GM23338 (cell line): ENCODE results near the gene BCL2L14. TPM values are rescaled to one million over a fixed set of nuclear protein-coding genes. Genes with fewer than 3 reads are reported as not detected.

Experiments used
- ATAC-seq: fragments of 200-7000 bp; cut with Tn5 transposase; 3 replicates; pipeline ENCODE4 v1.9.1; 2020
- DNase-seq: peaks from one replicate; pipeline ENCODE4 v3.0.0-alpha.2; 2015; ENCODE audit warnings: low spot score
- H2AFZ ChIP-seq: fragments of 200-600 bp; sonication (generic); 2 replicates; pipeline ENCODE4 v1.8.0; 2016; ENCODE audit warnings: antibody characterized with exemption, mild to moderate bottlenecking, moderate library complexity
- H3F3A ChIP-seq: fragments of 200-600 bp; sonication (generic); replicated peaks from 2 replicates; pipeline ENCODE4 v1.8.0; 2017; ENCODE audit warnings: antibody characterized with exemption, mixed run types, low read depth
- H3K27ac ChIP-seq: fragments of 200-600 bp; sonication (generic); 2 replicates; pipeline ENCODE4 v1.6.1; 2016; ENCODE audit warnings: low read depth
- H3K27me3 ChIP-seq: fragments of 200-600 bp; sonication (generic); 2 replicates; pipeline ENCODE4 v1.8.0; 2016; ENCODE audit warnings: mild to moderate bottlenecking, mixed run types, moderate library complexity; ENCODE audit not compliant: insufficient read depth
- H3K36me3 ChIP-seq: fragments of 200-600 bp; sonication (generic); 2 replicates; pipeline ENCODE4 v1.8.0; 2016; ENCODE audit warnings: mild to moderate bottlenecking; ENCODE audit not compliant: insufficient read depth
- H3K4me1 ChIP-seq: fragments of 200-600 bp; sonication (generic); 2 replicates; pipeline ENCODE4 v1.8.0; 2016; ENCODE audit warnings: mild to moderate bottlenecking, moderate library complexity; ENCODE audit not compliant: insufficient read depth
- H3K4me2 ChIP-seq: fragments of 200-600 bp; sonication (generic); 2 replicates; pipeline ENCODE4 v1.7.1; 2017; ENCODE audit warnings: mixed run types
- H3K4me3 ChIP-seq: fragments of 200-600 bp; sonication (generic); 2 replicates; pipeline ENCODE4 v1.6.1; 2016; ENCODE audit warnings: mixed run types
- H3K79me2 ChIP-seq: fragments of 200-600 bp; sonication (generic); replicated peaks from 2 replicates; pipeline ENCODE4 v1.8.0; 2017; ENCODE audit warnings: mild to moderate bottlenecking; ENCODE audit not compliant: insufficient read depth
- H3K9me2 ChIP-seq: fragments of 200-600 bp; sonication (generic); 2 replicates; pipeline ENCODE4 v1.8.0; 2017; ENCODE audit not compliant: insufficient read depth
- H4K20me1 ChIP-seq: fragments of 200-600 bp; sonication (generic); replicated peaks from 2 replicates; pipeline ENCODE4 v1.8.0; 2017; ENCODE audit warnings: mild to moderate bottlenecking; ENCODE audit not compliant: insufficient read depth
- H3K27ac Mint-ChIP-seq: 2 replicates; pipeline ENCODE4 v1.8.0; 2020; ENCODE audit warnings: inconsistent platforms, mild to moderate bottlenecking, moderate library complexity, mixed read lengths
- H3K27me3 Mint-ChIP-seq: 3 replicates; pipeline ENCODE4 v1.8.0; 2022; ENCODE audit warnings: low read depth, mild to moderate bottlenecking, moderate library complexity, mixed read lengths, inconsistent platforms; ENCODE audit not compliant: insufficient read depth, poor library complexity
- H3K36me3 Mint-ChIP-seq: 3 replicates; pipeline ENCODE4 v1.8.0; 2021; ENCODE audit warnings: low read depth, mild to moderate bottlenecking, inconsistent platforms, moderate library complexity, mixed read lengths
- H3K4me1 Mint-ChIP-seq: 3 replicates; pipeline ENCODE4 v1.8.0; 2020; ENCODE audit warnings: mild to moderate bottlenecking, inconsistent platforms, mixed read lengths
- H3K4me3 Mint-ChIP-seq: 3 replicates; pipeline ENCODE4 v1.8.0; 2021; ENCODE audit warnings: moderate library complexity, mild to moderate bottlenecking, inconsistent platforms, mixed read lengths
- H3K9me3 Mint-ChIP-seq: 3 replicates; pipeline ENCODE4 v1.8.0; 2020; ENCODE audit warnings: moderate library complexity, mild to moderate bottlenecking, inconsistent platforms, mixed read lengths
- CREB1 ChIP-seq: fragments of 250-450 bp; sonication (Bioruptor Pico); IDR thresholded peaks from 2 replicates; pipeline ENCODE4 v1.5.0; 2020; ENCODE audit warnings: low read depth, mild to moderate bottlenecking, moderate library complexity
- CTCF ChIP-seq, 2 experiments: fragments of 200-600 bp in 1 of 2; sonication (generic) in 1 of 2; conservative IDR thresholded peaks; 2 replicates each; pipeline versions ENCODE4 v1.5.1 to v1.6.1; 2016 to 2017; ENCODE audit warnings: antibody characterized with exemption in 2 of 2, low read depth in 2 of 2, mild to moderate bottlenecking in 2 of 2, moderate library complexity in 1 of 2
- ETS1 ChIP-seq: IDR thresholded peaks from 2 replicates; pipeline ENCODE4 v1.6.1; 2016; ENCODE audit warnings: antibody characterized with exemption
- EZH2 ChIP-seq: fragments of 200-600 bp; sonication (generic); IDR thresholded peaks from one replicate; pipeline ENCODE4 v1.8.0; 2017; ENCODE audit warnings: antibody characterized with exemption, mild to moderate bottlenecking, low read depth; ENCODE audit not compliant: unreplicated experiment
- EZH2phosphoT487 ChIP-seq: fragments of 200-600 bp; sonication (generic); IDR thresholded peaks from one replicate; pipeline ENCODE4 v1.8.1; 2018; ENCODE audit warnings: antibody characterized with exemption; ENCODE audit not compliant: unreplicated experiment
- NANOG ChIP-seq: IDR thresholded peaks from 2 replicates; pipeline ENCODE4 v1.6.1; 2016; ENCODE audit warnings: antibody characterized with exemption, borderline replicate concordance
- POLR2AphosphoS5 ChIP-seq: IDR thresholded peaks from 2 replicates; pipeline ENCODE4 v1.6.1; 2016; ENCODE audit warnings: antibody characterized with exemption, low read depth
- STAT1 ChIP-seq: IDR thresholded peaks from one replicate; pipeline ENCODE4 v1.6.1; 2016; ENCODE audit warnings: antibody characterized with exemption; ENCODE audit not compliant: unreplicated experiment
- ZNF331 ChIP-seq: fragments of 250-450 bp; sonication (Bioruptor Pico); IDR thresholded peaks from 2 replicates; pipeline ENCODE4 v1.5.0; 2020; ENCODE audit warnings: low read depth, mild to moderate bottlenecking, moderate library complexity
- ZNF462 ChIP-seq: fragments of 250-450 bp; sonication (Bioruptor Pico); IDR thresholded peaks from 2 replicates; pipeline ENCODE4 v1.5.0; 2020; ENCODE audit warnings: mild to moderate bottlenecking, moderate library complexity
- polyA plus RNA-seq: library from polyadenylated mRNA; unstranded; fragments of >200 nt; fragmentation: Nextera tagmentation; extraction: Ambion mirVana; gene quantifications from 2 replicates; pipeline ENCODE4 v1.2.1, GENCODE V29; 2016
- total RNA-seq: library from RNA; depleted of rRNA; stranded (reverse); fragments of >200 nt; shearing (Covaris generic); gene quantifications from 2 replicates; pipeline ENCODE4 v1.2.3, GENCODE V29; 2014

The BCL2L14 gene
- total and polyA plus RNA-seq, 2 experiments from 2014 or later = 2.1 to 2.7 TPM

- no peak for TF ChIP-seq ZNF462
- TF ChIP-seq POLR2AphosphoS5 = no peak
- no peak for TF ChIP-seq EZH2
- no peak for TF ChIP-seq CREB1
- TF ChIP-seq ETS1 = no peak
These were observed 41.1 kb upstream of the BCL2L14 start (continued) for GRCh38 chr12:12029653-12030052.

- Histone ChIP-seq H3K36me3 (no peaks in the 10 kb centered on the region), H3K4me3 (no peak overlapping the region), H3F3A (no peaks in the 10 kb centered on the region), H3K79me2 (no peaks in the 10 kb centered on the region), H4K20me1 (no peaks in the 10 kb centered on the region), H2AFZ (peak overlapping the region; percentile 66), H3K27ac (no peak overlapping the region), H3K4me1 (peaks cover 5% of the 10 kb centered on the region; the same call in 1 of the 2 replicates), H3K4me2 (peak overlapping the region; percentile 73), H3K27me3 (no peaks in the 10 kb centered on the region), H3K9me2 (no peaks in the 10 kb centered on the region)
- peaks cover 11% of the 10 kb centered on the region for H3K9me3 Mint-ChIP-seq
- no peak for DNase-seq
- H3K4me3 Mint-ChIP-seq = no peak overlapping the region
- H3K4me1 Mint-ChIP-seq = peaks cover 8% of the 10 kb centered on the region
- ATAC-seq = peak; percentile 26
- H3K27me3 Mint-ChIP-seq = peaks cover 14% of the 10 kb centered on the region
- no peak overlapping the region for H3K27ac Mint-ChIP-seq
- peaks cover 4% of the 10 kb centered on the region; the same call in 1 of the 3 replicates for H3K36me3 Mint-ChIP-seq
- TF ChIP-seq ZNF331 (CRISPR knock-in tag) (no peak), POLR2AphosphoS5 (no peak), NANOG (no peak), CREB1 (no peak), STAT1 (no peak), EZH2phosphoT487 (no peak), ETS1 (no peak), CTCF (conservative IDR thresholded peaks at IDR 0.05; ENCODE audit: low read depth in 2 of 2) (no peak)
These were observed 38.4 kb upstream of the BCL2L14 start for GRCh38 chr12:12032260-12032791.
